Spleen (tissue), 11 donors: Measurements from ENCODE around the gene CCDC171. TPM values are rescaled to one million over a fixed set of nuclear protein-coding genes. Genes with fewer than 3 reads are reported as not detected.
"Not testable (repeated sequence)": the region's sequence is repeated elsewhere in the genome, so short reads cannot be mapped to it uniquely, and the experiment has no call there.

Source experiments
- DNase-seq: peaks from one replicate; pipeline ENCODE4 v3.0.0-alpha.2; 2020
- H3K27ac ChIP-seq, 8 donors: fragments of 200-600 bp; sonication (generic) in 7 of 8; 1 replicate in 4 of 8; 2 replicates in 4 of 8; pipeline versions ENCODE4 v1.5.0 to v1.8.0; 2016 to 2021; ENCODE audit warnings: inconsistent platforms in 4 of 8, mild to moderate bottlenecking in 4 of 8, moderate library complexity in 1 of 8
- H3K27me3 ChIP-seq, 7 donors: fragments of 200-600 bp; sonication (generic) in 6 of 7; replicated peaks in 1 of 7; 1 replicate in 4 of 7; 2 replicates in 3 of 7; pipeline versions ENCODE4 v1.5.0 to v1.8.0; 2016 to 2021; ENCODE audit warnings: inconsistent platforms in 3 of 7, mild to moderate bottlenecking in 1 of 7
- H3K36me3 ChIP-seq, 6 donors: fragments of 200-600 bp; sonication (generic) in 5 of 6; 1 replicate in 4 of 6; 2 replicates in 2 of 6; pipeline versions ENCODE4 v1.5.0 to v1.8.0; 2016 to 2021; ENCODE audit warnings: inconsistent platforms in 2 of 6
- H3K4me1 ChIP-seq, 6 donors: fragments of 200-600 bp; sonication (generic) in 5 of 6; 1 replicate in 3 of 6; 2 replicates in 3 of 6; pipeline versions ENCODE4 v1.5.0 to v1.8.0; 2016 to 2021; ENCODE audit warnings: inconsistent platforms in 3 of 6
- H3K4me3 ChIP-seq, 8 donors: fragments of 200-600 bp; sonication (generic) in 7 of 8; 1 replicate in 4 of 8; 2 replicates in 4 of 8; pipeline versions ENCODE4 v1.5.0 to v1.8.0; 2016 to 2021; ENCODE audit warnings: inconsistent platforms in 4 of 8, mild to moderate bottlenecking in 4 of 8, moderate library complexity in 2 of 8
- H3K9me3 ChIP-seq, 8 donors: fragments of 200-600 bp; sonication (generic) in 7 of 8; 1 replicate in 4 of 8; 2 replicates in 4 of 8; pipeline versions ENCODE4 v1.5.0 to v1.8.0; 2016 to 2021; ENCODE audit warnings: inconsistent platforms in 4 of 8
- POLR2A ChIP-seq, 3 donors: fragments of 450-650 bp; IDR thresholded peaks; one replicate each; pipeline ENCODE4 v1.5.1; 2017; ENCODE audit warnings: antibody characterized with exemption in 3 of 3, mild to moderate bottlenecking in 1 of 3
- POLR2AphosphoS5 ChIP-seq, 3 donors: sonication (generic); formaldehyde crosslinking; IDR thresholded peaks; one replicate each; pipeline ENCODE4 v1.5.1; 2017; ENCODE audit warnings: antibody characterized with exemption in 3 of 3
- WGBS, 5 donors: extraction: QIAGEN DNeasy Blood & Tissue Kit in 3 of 5; methylation state at CpG; one replicate each; pipeline versions ENCODE4 v1.1.5 to v1.1.7; 2013 to 2018; 5-methylcytosine and 5-hydroxymethylcytosine counted together
- intact Hi-C: fragments of 100-400 bp; cut with DNase I; formaldehyde crosslinking; loops from one replicate; pipeline ENCODE4 v1.15.0; 2023; ENCODE audit warnings: low total_unique reads
- polyA plus RNA-seq, 3 donors: library from polyadenylated mRNA; stranded (reverse); fragments of 200-250 nt; gene quantifications; one replicate each; pipeline ENCODE4 v1.2.1, GENCODE V29; 2013
- total RNA-seq, 7 donors: library from RNA; depleted of rRNA in 3 of 7; stranded (reverse); fragments of >200 nt in 3 of 7; fragmentation: NEBNext Ultra II Directional in 4 of 7; extraction: Animal tissue kit (Norgen Biotek cat#: 25700) in 4 of 7; gene quantifications; one replicate each; pipeline versions ENCODE4 v1.1.0 to v1.2.1, GENCODE V29; 2016 to 2021
- TF ChIP-seq, protein P1 (sequence below), 11 experiments: fragments of 200-600 bp in 7 of 11; fragments of 450-650 bp in 4 of 11; sonication (generic) in 4 of 11; IDR thresholded peaks in 8 of 11; conservative IDR thresholded peaks in 3 of 11; 1 replicate in 7 of 11; 2 replicates in 4 of 11; pipeline versions ENCODE4 v1.4.0 to v1.8.0; 2016 to 2021; ENCODE audit warnings: antibody characterized with exemption in 11 of 11, inconsistent platforms in 4 of 11, mild to moderate bottlenecking in 1 of 11
- donor health status: healthy with polysubstance abuse.
- donor health status: DM: no; HTN: no; CAD: no; lungs with moderate emphysema.
- donor health status: DM: no; HTN: no; CAD: no.
- donor health status: Bipolar disorder and iron deficiency.
- donor health status: healthy.
- donor health status: DM: no; HTN: no; CAD: no.
- donor health status: DM: yes; HTN: yes; CAD: no.

CCDC171 gene
- total and polyA plus RNA-seq, 10 donors, result 0.38 to 4.0 (median 2.0) TPM

GRCh38 chr9:15525958-15526357 lies 26.9 kb upstream of the CCDC171 start:
- 48 to 96% (median 95%) methylated on average over 2 of the region's 2 CpGs for WGBS, 5 donors
- Histone ChIP-seq H3K27ac (no peak overlapping the region), H3K9me3 (no peaks in the 10 kb centered on the region), H3K4me3 (no peak overlapping the region), H3K27me3 (no peaks in the 10 kb centered on the region), H3K4me1 (peaks cover 0 to 3% (median 0%) of the 10 kb centered on the region in 6 donors), H3K36me3 (no peaks in the 10 kb centered on the region)
- no peak for DNase-seq
- TF ChIP-seq, protein P1, sequence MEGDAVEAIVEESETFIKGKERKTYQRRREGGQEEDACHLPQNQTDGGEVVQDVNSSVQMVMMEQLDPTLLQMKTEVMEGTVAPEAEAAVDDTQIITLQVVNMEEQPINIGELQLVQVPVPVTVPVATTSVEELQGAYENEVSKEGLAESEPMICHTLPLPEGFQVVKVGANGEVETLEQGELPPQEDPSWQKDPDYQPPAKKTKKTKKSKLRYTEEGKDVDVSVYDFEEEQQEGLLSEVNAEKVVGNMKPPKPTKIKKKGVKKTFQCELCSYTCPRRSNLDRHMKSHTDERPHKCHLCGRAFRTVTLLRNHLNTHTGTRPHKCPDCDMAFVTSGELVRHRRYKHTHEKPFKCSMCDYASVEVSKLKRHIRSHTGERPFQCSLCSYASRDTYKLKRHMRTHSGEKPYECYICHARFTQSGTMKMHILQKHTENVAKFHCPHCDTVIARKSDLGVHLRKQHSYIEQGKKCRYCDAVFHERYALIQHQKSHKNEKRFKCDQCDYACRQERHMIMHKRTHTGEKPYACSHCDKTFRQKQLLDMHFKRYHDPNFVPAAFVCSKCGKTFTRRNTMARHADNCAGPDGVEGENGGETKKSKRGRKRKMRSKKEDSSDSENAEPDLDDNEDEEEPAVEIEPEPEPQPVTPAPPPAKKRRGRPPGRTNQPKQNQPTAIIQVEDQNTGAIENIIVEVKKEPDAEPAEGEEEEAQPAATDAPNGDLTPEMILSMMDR (IDR thresholded peaks at IDR 0.05 in 8 of 11, conservative IDR thresholded peaks at IDR 0.05 in 3 of 11), result no peak
- TF ChIP-seq POLR2AphosphoS5 (IDR thresholded peaks at IDR 0.05) (no peak), POLR2A (IDR thresholded peaks at IDR 0.05) (no peak)
- intact Hi-C loops, result no loop called here

- H3K4me3 ChIP-seq, H3K27ac ChIP-seq, DNase-seq, H3K4me1 ChIP-seq, H3K9me3 ChIP-seq, H3K36me3 ChIP-seq, H3K27me3 ChIP-seq, intact Hi-C loops: not testable (repeated sequence)
- WGBS, 5 donors, result 87 to 98% (median 92%) methylated on average over 5 of the region's 5 CpGs
Measured at GRCh38 chr9:15527035-15527434, 25.8 kb upstream of the CCDC171 start.

- no peaks in the 10 kb centered on the region for H3K27me3 ChIP-seq
- WGBS, 5 donors, result 50 to 66% (median 57%) methylated on average over 4 of the region's 4 CpGs
- no peaks in the 10 kb centered on the region for H3K36me3 ChIP-seq
- no peak for DNase-seq
- intact Hi-C loops, result no loop called here
- no peak overlapping the region for H3K4me3 ChIP-seq
- H3K27ac ChIP-seq, result no peak overlapping the region
- no peaks in the 10 kb centered on the region for H3K9me3 ChIP-seq
- H3K4me1 ChIP-seq, result peaks cover 0 to 3% (median 0%) of the 10 kb centered on the region in 6 donors
- TF ChIP-seq POLR2AphosphoS5 (IDR thresholded peaks at IDR 0.05) (no peak), POLR2A (IDR thresholded peaks at IDR 0.05) (no peak)
- TF ChIP-seq, protein P1 (IDR thresholded peaks at IDR 0.05 in 8 of 11, conservative IDR thresholded peaks at IDR 0.05 in 3 of 11), result no peak
Measured at GRCh38 chr9:15529566-15530324, 23.1 kb upstream of the CCDC171 start.

DNA sequence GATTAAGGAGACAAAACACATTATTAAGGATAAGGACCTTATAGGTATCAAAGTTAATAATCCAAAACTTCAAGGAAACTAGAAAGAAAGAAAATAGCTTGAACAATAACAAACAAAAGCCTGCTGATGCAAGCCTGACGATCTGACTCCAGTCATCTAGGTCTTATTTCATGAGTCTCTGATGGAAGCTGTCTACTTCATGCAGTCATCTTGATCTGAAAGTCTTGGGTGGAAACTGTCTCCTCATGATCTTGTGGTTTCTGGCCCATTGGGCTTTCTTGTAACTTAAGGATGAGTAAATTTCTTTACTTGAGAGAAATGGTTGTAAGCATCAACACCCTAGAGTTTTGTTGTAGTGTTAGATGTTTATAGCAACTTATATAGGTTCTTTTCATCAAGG lies 21.5 kb upstream of the CCDC171 start:
- TF ChIP-seq POLR2A (IDR thresholded peaks at IDR 0.05) (no peak), POLR2AphosphoS5 (IDR thresholded peaks at IDR 0.05) (no peak)
- TF ChIP-seq, protein P1 (IDR thresholded peaks at IDR 0.05 in 8 of 11, conservative IDR thresholded peaks at IDR 0.05 in 3 of 11), result no peak
- Histone ChIP-seq H3K4me1 (no peaks in the 10 kb centered on the region), H3K27ac (no peak overlapping the region), H3K4me3 (no peak overlapping the region), H3K27me3 (no peaks in the 10 kb centered on the region), H3K9me3 (no peaks in the 10 kb centered on the region), H3K36me3 (no peaks in the 10 kb centered on the region)
- intact Hi-C loops, result no loop called here
- 47 to 71% (median 59%) methylated on average over 1 of the region's 1 CpG for WGBS, 5 donors
- no peak for DNase-seq
